Measurements from ENCODE around the gene CD55. TPM values are rescaled to one million over a fixed set of nuclear protein-coding genes. Genes with fewer than 3 reads are reported as not detected.

CD55 gene
- total and polyA plus RNA-seq, 9 donors, result 12.3 to 28.9 (median 18.1) TPM

GRCh38 chr1:207336559-207337467 is 15.3 kb downstream of the CD55 start:
- Histone ChIP-seq H3K36me3 (ENCODE audit: control insufficient read depth, insufficient read depth, low read length) (peaks cover 16% of the 10 kb centered on the region), H3K9me3 (replicated peaks; ENCODE audit: control insufficient read depth, low read depth, low read length) (peaks cover 2% of the 10 kb centered on the region)

GRCh38 chr1:207342332-207342731 is 20.9 kb downstream of the CD55 start:
- Histone ChIP-seq H3K27me3 (ENCODE audit: control insufficient read depth, insufficient read depth, low read length) (no peaks in the 10 kb centered on the region), H3K27ac (ENCODE audit: low read length) (no peak overlapping the region)
- DNase-seq, result no peak

More at GRCh38 chr1:207336559-207337467, 15.3 kb downstream of the CD55 start:
- no peak overlapping the region for H3K4me3 ChIP-seq (ENCODE audit: low read length)
- WGBS (ENCODE audit: insufficient coverage), result 44% methylated on average over 2 of the region's 3 CpGs
- no peaks in the 10 kb centered on the region for H3K4me1 ChIP-seq (ENCODE audit: control insufficient read depth, insufficient read depth, low read length)
- no peaks in the 10 kb centered on the region for H3K27me3 ChIP-seq (ENCODE audit: control insufficient read depth, insufficient read depth, low read length)
- DNase-seq, result no peak
- no peak overlapping the region for H3K27ac ChIP-seq (ENCODE audit: low read length)

GRCh38 chr1:207343675-207344074 is 22.2 kb downstream of the CD55 start:
- no peaks in the 10 kb centered on the region for H3K27me3 ChIP-seq (ENCODE audit: control insufficient read depth, insufficient read depth, low read length)
- H3K4me3 ChIP-seq (ENCODE audit: low read length), result no peak overlapping the region
- H3K27ac ChIP-seq (ENCODE audit: low read length), result no peak overlapping the region
- no peaks in the 10 kb centered on the region for H3K4me1 ChIP-seq (ENCODE audit: control insufficient read depth, insufficient read depth, low read length)
- H3K9me3 ChIP-seq (replicated peaks; ENCODE audit: control insufficient read depth, low read depth, low read length), result no peaks in the 10 kb centered on the region
- DNase-seq, result no peak
- peaks cover 3% of the 10 kb centered on the region for H3K36me3 ChIP-seq (ENCODE audit: control insufficient read depth, insufficient read depth, low read length)

More at GRCh38 chr1:207342332-207342731, 20.9 kb downstream of the CD55 start:
- Histone ChIP-seq H3K4me3 (ENCODE audit: low read length) (no peak overlapping the region), H3K4me1 (ENCODE audit: control insufficient read depth, insufficient read depth, low read length) (no peaks in the 10 kb centered on the region), H3K36me3 (ENCODE audit: control insufficient read depth, insufficient read depth, low read length) (peaks cover 3% of the 10 kb centered on the region), H3K9me3 (replicated peaks; ENCODE audit: control insufficient read depth, low read depth, low read length) (no peaks in the 10 kb centered on the region)
- WGBS (ENCODE audit: insufficient coverage), result no CpG with 5 or more reads among the region's 1 CpG

GRCh38 chr1:207344221-207344620 is 22.7 kb downstream of the CD55 start:
- H3K27me3 ChIP-seq (ENCODE audit: control insufficient read depth, insufficient read depth, low read length), result no peaks in the 10 kb centered on the region
- peaks cover 3% of the 10 kb centered on the region for H3K36me3 ChIP-seq (ENCODE audit: control insufficient read depth, insufficient read depth, low read length)
- H3K9me3 ChIP-seq (replicated peaks; ENCODE audit: control insufficient read depth, low read depth, low read length), result no peaks in the 10 kb centered on the region
- no peak overlapping the region for H3K4me3 ChIP-seq (ENCODE audit: low read length)
- no peak overlapping the region for H3K27ac ChIP-seq (ENCODE audit: low read length)
- no peaks in the 10 kb centered on the region for H3K4me1 ChIP-seq (ENCODE audit: control insufficient read depth, insufficient read depth, low read length)
- WGBS (ENCODE audit: insufficient coverage), result 100% methylated on average over 1 of the region's 2 CpGs
- DNase-seq, result no peak

GRCh38 chr1:207345644-207346477 is 24.4 kb downstream of the CD55 start:
- Histone ChIP-seq H3K4me1 (ENCODE audit: control insufficient read depth, insufficient read depth, low read length) (no peaks in the 10 kb centered on the region), H3K9me3 (replicated peaks; ENCODE audit: control insufficient read depth, low read depth, low read length) (peaks cover 3% of the 10 kb centered on the region), H3K27me3 (ENCODE audit: control insufficient read depth, insufficient read depth, low read length) (no peaks in the 10 kb centered on the region), H3K4me3 (ENCODE audit: low read length) (no peak overlapping the region), H3K27ac (ENCODE audit: low read length) (no peak overlapping the region), H3K36me3 (ENCODE audit: control insufficient read depth, insufficient read depth, low read length) (no peaks in the 10 kb centered on the region)
- DNase-seq, result no peak
- WGBS (ENCODE audit: insufficient coverage), result 76% methylated on average over 7 of the region's 7 CpGs

- Histone ChIP-seq H3K36me3 (ENCODE audit: control insufficient read depth, insufficient read depth, low read length) (no peaks in the 10 kb centered on the region), H3K4me3 (ENCODE audit: low read length) (no peak overlapping the region), H3K4me1 (ENCODE audit: control insufficient read depth, insufficient read depth, low read length) (no peaks in the 10 kb centered on the region), H3K9me3 (replicated peaks; ENCODE audit: control insufficient read depth, low read depth, low read length) (peaks cover 3% of the 10 kb centered on the region), H3K27ac (ENCODE audit: low read length) (no peak overlapping the region), H3K27me3 (ENCODE audit: control insufficient read depth, insufficient read depth, low read length) (no peaks in the 10 kb centered on the region)
- no peak for DNase-seq
- 48% methylated on average over 2 of the region's 3 CpGs for WGBS (ENCODE audit: insufficient coverage)
Observed at GRCh38 chr1:207346513-207346912, 25.0 kb downstream of the CD55 start.

- H3K27me3 ChIP-seq (ENCODE audit: control insufficient read depth, insufficient read depth, low read length), result no peaks in the 10 kb centered on the region
- DNase-seq, result no peak
- WGBS (ENCODE audit: insufficient coverage), result no CpG with 5 or more reads among the region's 2 CpGs
- H3K9me3 ChIP-seq (replicated peaks; ENCODE audit: control insufficient read depth, low read depth, low read length), result peaks cover 3% of the 10 kb centered on the region
- no peak overlapping the region for H3K4me3 ChIP-seq (ENCODE audit: low read length)
- no peaks in the 10 kb centered on the region for H3K4me1 ChIP-seq (ENCODE audit: control insufficient read depth, insufficient read depth, low read length)
- no peak overlapping the region for H3K27ac ChIP-seq (ENCODE audit: low read length)
- no peaks in the 10 kb centered on the region for H3K36me3 ChIP-seq (ENCODE audit: control insufficient read depth, insufficient read depth, low read length)
Observed at GRCh38 chr1:207349979-207350378, 28.5 kb downstream of the CD55 start.

GRCh38 chr1:207352554-207352953 is 31.1 kb downstream of the CD55 start:
- no peak for DNase-seq
- no peaks in the 10 kb centered on the region for H3K4me1 ChIP-seq (ENCODE audit: control insufficient read depth, insufficient read depth, low read length)

GRCh38 chr1:207355060-207355459 is 33.6 kb downstream of the CD55 start:
- Histone ChIP-seq H3K9me3 (replicated peaks; ENCODE audit: control insufficient read depth, low read depth, low read length) (peaks cover 3% of the 10 kb centered on the region), H3K27ac (ENCODE audit: low read length) (no peak overlapping the region), H3K27me3 (ENCODE audit: control insufficient read depth, insufficient read depth, low read length) (no peaks in the 10 kb centered on the region), H3K4me1 (ENCODE audit: control insufficient read depth, insufficient read depth, low read length) (no peaks in the 10 kb centered on the region), H3K36me3 (ENCODE audit: control insufficient read depth, insufficient read depth, low read length) (no peaks in the 10 kb centered on the region), H3K4me3 (ENCODE audit: low read length) (no peak overlapping the region)
- no peak for DNase-seq
- no CpG with 5 or more reads among the region's 1 CpG for WGBS (ENCODE audit: insufficient coverage)

More at GRCh38 chr1:207352554-207352953, 31.1 kb downstream of the CD55 start:
- no peak overlapping the region for H3K27ac ChIP-seq (ENCODE audit: low read length)
- H3K4me3 ChIP-seq (ENCODE audit: low read length), result no peak overlapping the region
- H3K9me3 ChIP-seq (replicated peaks; ENCODE audit: control insufficient read depth, low read depth, low read length), result peaks cover 3% of the 10 kb centered on the region
- H3K27me3 ChIP-seq (ENCODE audit: control insufficient read depth, insufficient read depth, low read length), result no peaks in the 10 kb centered on the region
- no peaks in the 10 kb centered on the region for H3K36me3 ChIP-seq (ENCODE audit: control insufficient read depth, insufficient read depth, low read length)

All from muscle of leg (tissue), 11 donors.